Gastroesophageal sphincter (tissue), 3 donors: ENCODE measurements around the gene ARMC7.

Experiments used
- EP300 ChIP-seq: sonication (generic); formaldehyde crosslinking; IDR thresholded peaks from one replicate; pipeline ENCODE4 v1.6.1; 2017; ENCODE audit warnings: antibody characterized with exemption, mild to moderate bottlenecking
- POLR2A ChIP-seq, 2 donors: fragments of 450-650 bp; IDR thresholded peaks; one replicate each; pipeline ENCODE4 v1.6.1; 2017; ENCODE audit warnings: antibody characterized with exemption in 2 of 2, mild to moderate bottlenecking in 2 of 2, moderate library complexity in 1 of 2
- POLR2AphosphoS5 ChIP-seq: sonication (generic); formaldehyde crosslinking; IDR thresholded peaks from one replicate; pipeline ENCODE4 v1.6.1; 2017; ENCODE audit warnings: antibody characterized with exemption
- TF ChIP-seq, protein P1 (sequence below), 4 experiments: fragments of 200-600 bp in 2 of 4; fragments of 450-650 bp in 2 of 4; sonication (generic) in 1 of 4; IDR thresholded peaks; one replicate each; pipeline ENCODE4 v1.5.1; 2017 to 2019; ENCODE audit warnings: antibody characterized with exemption in 4 of 4, mild to moderate bottlenecking in 2 of 4, moderate library complexity in 2 of 4

- TF ChIP-seq EP300 (no peak), POLR2AphosphoS5 (no peak), POLR2A (IDR thresholded peaks at IDR 0.05) (no peak)
- TF ChIP-seq, protein P1, sequence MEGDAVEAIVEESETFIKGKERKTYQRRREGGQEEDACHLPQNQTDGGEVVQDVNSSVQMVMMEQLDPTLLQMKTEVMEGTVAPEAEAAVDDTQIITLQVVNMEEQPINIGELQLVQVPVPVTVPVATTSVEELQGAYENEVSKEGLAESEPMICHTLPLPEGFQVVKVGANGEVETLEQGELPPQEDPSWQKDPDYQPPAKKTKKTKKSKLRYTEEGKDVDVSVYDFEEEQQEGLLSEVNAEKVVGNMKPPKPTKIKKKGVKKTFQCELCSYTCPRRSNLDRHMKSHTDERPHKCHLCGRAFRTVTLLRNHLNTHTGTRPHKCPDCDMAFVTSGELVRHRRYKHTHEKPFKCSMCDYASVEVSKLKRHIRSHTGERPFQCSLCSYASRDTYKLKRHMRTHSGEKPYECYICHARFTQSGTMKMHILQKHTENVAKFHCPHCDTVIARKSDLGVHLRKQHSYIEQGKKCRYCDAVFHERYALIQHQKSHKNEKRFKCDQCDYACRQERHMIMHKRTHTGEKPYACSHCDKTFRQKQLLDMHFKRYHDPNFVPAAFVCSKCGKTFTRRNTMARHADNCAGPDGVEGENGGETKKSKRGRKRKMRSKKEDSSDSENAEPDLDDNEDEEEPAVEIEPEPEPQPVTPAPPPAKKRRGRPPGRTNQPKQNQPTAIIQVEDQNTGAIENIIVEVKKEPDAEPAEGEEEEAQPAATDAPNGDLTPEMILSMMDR (IDR thresholded peaks at IDR 0.05) = no peak
These were observed 22.6 kb upstream of the ARMC7 start for GRCh38 chr17:75087182-75087557.
